ENCODE results near the gene ZNF827.

- TF ChIP-seq CTCF (IDR thresholded peaks at IDR 0.05; ENCODE audit: insufficient read depth, low read length, poor library complexity, severe bottlenecking) (no peak), EZH2phosphoT487 (conservative IDR thresholded peaks at IDR 0.05; ENCODE audit: low read length) (no peak)
Measured at GRCh38 chr4:145951931-145952330, 13.3 kb upstream of the ZNF827 start.
